ENCODE results near the gene ZNF689.
"Not testable (repeated sequence)": the region's sequence is repeated elsewhere in the genome, so short reads cannot be mapped to it uniquely, and the experiment has no call there.

Gene ZNF689

DNA sequence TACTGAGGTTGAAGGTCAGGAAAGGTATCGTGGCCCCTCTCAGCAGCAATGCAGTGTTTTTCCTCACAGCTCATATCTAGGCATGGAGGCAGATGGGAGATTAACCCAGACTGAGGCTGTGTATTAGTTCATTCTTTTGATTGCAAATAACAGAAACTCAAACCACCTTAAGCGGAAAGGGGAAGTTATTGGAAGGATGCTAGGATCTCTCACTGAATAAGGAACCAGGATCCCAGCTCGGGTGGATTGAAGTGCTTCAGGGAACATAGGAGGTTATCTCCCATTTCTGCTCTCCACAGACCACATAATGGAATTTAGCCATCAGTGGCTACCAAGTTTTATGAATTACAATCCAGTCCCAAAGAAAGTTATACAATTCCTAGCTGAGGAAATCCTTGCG, 8.2 kb downstream of the ZNF689 start:
- DNase-seq (ENCODE audit: low read depth in 2 of 3, low spot score in 2 of 3), result no peak

DNA sequence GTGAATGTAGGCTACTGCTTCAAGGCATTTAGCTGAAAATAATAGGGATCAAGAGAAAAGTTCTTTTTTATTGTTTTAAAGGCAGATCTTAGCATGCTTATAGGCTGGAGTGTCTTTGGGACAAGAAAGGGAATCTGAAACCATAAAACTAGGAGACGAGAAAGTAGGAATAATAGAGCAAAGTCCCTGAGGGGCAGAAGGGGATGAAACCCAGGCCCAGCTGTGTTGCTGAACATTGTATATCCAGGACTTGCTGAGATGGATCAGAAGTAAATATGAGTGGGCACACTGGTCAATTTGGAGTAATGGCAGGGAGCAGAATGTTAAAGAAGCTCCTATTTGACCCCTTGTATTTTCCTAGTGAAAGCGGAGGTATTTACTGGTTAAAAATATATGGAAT, 9.3 kb downstream of the ZNF689 start:
- no peak for DNase-seq (ENCODE audit: low read depth in 2 of 3, low spot score in 2 of 3)

DNA sequence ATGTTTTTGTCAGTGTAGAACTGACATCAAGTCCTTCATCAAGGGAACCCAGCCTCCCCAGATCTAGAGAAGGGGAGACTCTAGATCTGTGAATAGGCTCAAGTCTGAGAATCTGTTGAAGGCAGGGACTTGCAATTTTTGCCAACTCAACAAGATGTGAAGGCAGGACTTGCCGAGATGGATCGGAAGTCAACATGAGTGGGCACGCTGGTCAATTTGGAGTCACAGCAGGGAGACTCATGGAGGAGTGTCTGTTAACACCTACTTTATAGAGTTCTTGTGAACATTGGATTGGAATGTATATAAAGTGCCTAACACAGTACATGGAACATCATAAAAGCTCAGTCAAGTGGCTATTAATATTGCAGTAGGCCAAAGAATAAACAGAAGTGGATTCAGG, 10.0 kb downstream of the ZNF689 start:
- no peak for DNase-seq (ENCODE audit: low read depth in 2 of 3, low spot score in 2 of 3)

DNA sequence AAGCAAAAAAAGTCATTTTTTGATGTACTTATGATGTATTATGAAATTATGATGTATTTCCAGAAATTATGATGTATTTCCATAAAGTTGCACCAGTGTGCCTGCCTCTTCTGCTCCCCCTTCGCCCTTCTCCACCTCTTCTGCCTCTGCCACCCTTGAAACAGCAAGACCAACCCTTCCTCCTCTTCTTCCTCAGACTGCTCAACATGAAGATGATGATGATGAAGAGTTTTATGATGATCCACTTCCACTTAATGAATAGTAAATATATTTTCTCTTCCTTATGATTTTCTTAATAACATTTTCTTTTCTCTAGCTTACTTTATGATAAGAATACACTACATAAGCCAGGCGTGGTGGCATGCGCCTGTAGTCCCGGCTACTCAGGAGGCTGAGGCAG, 17.3 kb downstream of the ZNF689 start:
- DNase-seq (ENCODE audit: low read depth in 2 of 3, low spot score in 2 of 3), result no peak

DNA sequence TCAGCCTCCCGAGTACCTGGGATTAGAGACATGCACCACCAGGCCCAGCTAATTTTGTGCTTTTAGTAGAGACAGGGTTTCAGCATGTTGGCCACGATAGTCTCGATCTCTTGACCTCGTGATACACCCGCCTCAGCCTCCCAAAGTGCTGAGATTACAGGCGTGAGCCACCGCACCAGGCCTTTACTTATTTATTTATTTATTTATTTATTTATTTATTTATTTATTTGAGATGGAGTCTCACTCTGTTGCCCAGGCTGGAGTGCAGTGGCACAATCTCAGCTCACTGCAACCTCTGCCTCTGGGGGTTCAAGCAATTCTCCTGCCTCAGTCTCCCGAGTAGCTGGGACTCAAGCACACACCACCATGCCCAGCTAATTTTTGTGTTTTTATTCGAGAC, 19.3 kb downstream of the ZNF689 start:
- not testable (repeated sequence) for DNase-seq (ENCODE audit: low read depth in 2 of 3, low spot score in 2 of 3)

DNA sequence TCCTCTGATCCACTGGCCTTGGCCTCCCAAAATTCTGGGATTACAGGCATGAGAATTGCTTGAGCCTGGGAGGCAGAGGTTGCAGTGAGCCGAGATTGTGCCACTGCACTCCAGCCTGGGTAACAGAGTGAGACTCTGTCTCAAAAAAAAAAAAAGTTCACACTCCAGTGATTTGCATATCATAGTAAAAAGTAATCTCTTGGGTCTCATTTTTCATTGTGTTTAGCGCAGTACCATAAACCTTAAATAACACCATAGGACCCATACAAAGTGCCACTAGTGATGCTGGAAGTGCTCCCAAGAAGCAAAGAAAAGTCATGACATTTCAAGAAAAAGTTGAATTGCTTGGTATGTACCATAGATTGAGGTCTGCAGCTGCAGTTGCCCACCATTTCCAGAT, 20.6 kb downstream of the ZNF689 start:
- DNase-seq (ENCODE audit: low read depth in 2 of 3, low spot score in 2 of 3), result not testable (repeated sequence)

DNA sequence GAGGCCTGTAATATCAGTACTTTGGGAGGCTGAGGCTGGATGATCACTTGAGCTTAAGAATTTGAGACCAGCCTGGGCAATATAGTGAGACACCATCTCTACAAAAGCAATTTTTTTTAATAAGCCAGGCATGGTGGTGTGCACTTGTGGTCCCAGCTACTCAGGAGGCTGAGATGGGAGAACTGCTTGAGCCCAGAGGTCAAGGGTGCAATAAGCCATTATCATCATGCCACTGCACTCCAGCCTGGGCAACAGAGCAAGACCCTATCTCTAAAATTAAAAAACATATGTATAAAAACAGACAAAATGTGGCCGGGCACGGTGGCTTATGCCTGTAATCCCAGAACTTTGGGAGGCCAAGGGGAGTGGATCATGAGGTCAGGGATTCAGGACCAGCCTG, 21.5 kb downstream of the ZNF689 start:
- no peak for DNase-seq (ENCODE audit: low read depth in 2 of 3, low spot score in 2 of 3)

DNA sequence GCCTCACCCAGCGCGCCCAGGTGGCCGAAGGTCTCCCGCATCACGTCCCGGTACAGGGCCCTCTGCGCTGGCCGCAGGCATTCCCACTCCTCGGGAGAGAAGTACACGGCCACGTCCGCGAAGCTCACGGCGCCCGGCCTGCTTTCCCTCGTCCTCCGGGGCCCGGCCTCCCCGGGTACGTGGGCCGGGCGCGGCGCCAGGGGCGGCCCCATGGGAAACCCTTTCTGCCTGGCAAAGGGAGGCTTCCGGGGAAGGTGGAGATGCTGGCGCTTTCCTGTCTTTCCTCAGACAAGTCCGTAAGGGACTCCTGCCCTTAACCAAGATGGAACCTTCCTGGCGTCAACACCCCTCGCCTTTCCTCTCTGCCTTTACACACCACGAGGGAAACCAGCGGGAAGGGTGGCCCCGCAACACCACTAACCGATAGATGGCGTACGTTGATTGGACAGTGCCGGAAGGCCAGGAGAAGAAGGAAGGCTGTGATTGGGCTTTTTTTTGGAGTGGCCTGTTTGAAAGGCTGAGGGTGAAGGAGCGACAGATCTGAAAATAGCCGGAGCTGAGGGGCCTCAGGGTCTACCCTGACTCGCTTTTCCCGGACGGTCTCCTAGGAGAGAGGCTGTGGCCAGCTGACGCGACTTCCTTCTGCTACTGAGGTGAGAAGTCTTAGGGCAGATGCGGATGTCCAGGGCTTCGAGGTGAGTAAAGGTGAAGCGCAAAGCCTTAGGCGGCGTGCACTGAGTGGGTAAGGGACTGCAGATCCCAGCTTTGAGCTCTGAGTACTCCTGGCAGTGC, 24.6 kb downstream of the ZNF689 start, which contains the start of gene ZNF785:
TSS of gene ZNF785 (minus strand) at position 298 of the 792 bp plus-strand sequence. CDS start at position 212, 86 bp downstream.
- DNase-seq (ENCODE audit: low read depth in 2 of 3, low spot score in 2 of 3), result peak; percentile 78 to 84 (median 80)

DNA sequence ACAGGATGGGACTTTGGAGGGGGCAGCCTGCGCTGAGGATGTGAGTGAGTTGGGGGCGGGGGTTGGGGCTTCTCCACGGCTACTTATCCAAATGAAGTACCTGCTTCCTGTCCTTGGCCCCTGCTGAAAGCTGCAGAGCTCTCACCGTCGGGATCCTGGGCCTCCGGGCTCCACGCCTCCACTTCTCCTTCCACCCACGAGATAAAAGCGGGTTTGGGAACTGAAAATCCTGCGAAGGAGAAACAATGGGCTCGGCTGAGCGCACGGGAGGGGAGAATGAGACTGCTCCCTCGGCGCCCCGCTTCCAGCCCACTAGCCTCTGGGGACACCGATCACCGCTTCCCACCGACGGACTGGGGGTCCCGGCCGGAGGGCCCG, 25.2 kb downstream of the ZNF689 start:
- DNase-seq (ENCODE audit: low read depth in 2 of 3, low spot score in 2 of 3), result no peak

DNA sequence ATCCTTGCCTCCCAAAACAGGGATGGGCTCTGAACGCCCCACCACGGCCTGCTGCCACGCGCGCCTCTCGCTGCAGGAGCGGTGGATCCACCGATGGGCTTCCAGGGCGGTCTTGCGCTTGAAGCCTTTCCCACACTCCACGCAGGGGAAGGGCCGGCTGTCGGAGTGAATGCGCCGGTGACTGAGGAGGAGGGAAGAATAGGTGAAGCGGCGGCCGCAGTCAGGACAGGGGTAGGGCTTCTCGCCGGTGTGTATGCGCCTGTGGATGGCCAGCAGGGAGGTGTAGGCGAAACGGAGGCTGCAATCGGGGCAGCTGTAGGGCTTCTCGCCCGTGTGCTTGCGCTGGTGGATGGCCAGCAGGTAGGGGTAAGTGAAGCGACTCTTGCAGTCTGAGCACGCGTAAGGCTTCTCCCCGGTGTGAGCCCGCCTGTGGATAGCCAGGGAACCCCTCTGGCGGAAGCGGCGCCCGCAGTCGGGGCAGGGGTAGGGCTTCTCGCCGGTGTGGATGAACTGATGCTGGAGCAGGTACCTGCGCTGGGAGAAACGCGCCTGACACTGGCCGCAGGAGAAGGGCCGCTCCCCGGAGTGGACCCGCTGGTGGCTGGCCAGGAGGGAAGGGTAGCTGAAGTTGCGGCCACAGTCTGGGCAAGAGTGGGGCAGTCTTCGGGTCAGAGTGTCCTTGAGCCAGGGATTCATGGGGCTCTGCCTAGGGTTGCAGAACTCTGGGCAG, 27.4 kb downstream of the ZNF689 start:
- no peak for DNase-seq (ENCODE audit: low read depth in 2 of 3, low spot score in 2 of 3)

DNA sequence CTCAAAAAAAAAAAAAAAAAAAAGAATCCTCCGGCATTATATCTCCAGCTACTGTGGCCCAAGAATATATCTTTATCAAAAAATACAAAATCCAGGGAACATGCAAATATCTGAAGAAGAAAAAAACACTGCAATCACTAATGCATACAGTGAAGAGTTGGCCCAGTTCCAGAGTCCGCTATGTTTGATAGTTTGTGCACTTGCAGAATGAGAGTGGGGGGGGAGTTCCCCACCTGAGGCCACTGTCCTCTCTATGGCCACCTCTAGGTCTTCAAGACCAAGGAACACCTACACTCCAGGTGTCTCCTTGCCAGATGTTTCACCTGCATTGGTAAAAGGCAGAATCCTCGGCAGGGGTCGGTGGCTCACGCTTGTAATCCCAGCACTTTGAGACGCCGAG, 28.7 kb downstream of the ZNF689 start:
- DNase-seq (ENCODE audit: low read depth in 2 of 3, low spot score in 2 of 3), result no peak

DNA sequence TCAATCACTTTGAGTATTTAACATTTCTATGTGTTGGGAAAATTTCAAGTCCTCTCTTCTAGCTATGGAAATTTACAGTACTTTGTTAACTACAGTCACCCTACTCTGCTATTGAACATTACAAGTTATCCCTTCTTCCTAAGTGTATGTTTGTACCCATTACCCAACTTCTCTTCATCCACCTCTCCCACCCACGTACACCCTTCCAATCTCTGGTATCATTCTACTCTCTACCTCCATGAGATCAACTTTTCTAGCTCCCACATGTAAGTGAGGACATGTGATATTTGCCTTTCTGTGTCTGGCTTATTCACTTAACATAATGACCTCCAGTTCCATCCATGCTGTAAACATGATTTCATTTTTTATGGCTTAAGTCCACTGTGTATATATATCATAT, 35.5 kb downstream of the ZNF689 start:
- no peak for DNase-seq (ENCODE audit: low read depth in 2 of 3, low spot score in 2 of 3)

DNA sequence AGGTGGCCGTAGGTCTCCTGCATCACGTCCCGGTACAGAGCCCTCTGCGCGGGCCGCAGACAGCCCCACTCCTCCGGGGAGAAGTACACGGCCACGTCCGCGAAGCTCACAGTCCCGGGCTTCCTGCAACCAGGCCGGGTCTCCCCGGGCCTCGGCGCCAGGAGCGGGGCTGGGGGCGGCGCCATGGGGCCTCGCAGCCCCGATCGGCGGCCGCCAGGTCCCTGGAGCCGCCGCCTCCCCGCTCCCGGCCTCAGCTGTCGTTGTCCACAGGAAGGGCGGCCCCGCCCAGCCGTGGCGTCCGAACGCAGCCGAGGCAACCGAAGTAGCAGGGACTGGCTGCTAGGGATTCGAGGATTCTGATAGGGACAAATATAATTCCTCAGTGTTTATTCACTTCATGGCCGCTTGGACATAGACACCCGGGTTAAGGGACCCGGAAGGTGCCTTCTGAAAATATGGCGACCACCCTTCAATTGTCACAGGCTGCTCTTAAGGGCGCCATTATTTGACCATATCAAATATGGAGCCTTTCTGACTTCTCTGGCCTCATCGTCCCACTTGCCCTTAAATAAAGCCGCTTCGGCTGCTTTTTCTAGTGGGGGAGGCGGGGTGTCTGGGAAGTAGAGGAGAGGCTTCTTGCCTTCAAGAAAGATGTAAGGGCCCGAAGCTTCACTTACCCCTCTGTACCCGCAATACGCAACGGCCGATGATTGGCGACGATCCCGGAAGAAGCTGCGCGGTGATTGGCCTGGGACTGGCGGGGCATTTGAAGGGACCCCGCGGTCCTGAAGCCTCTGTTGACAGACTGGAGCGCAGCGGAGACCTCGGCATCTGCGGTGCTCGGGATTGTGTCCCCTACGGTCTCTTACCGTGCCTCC, 38.5 kb downstream of the ZNF689 start, which contains the start of gene ZNF688:
TSS of gene ZNF688 (minus strand) at position 270 of the 878 bp plus-strand sequence. CDS start at position 185, 85 bp downstream.
- peak; percentile 76 to 83 (median 83) for DNase-seq (ENCODE audit: low read depth in 2 of 3, low spot score in 2 of 3)

DNA sequence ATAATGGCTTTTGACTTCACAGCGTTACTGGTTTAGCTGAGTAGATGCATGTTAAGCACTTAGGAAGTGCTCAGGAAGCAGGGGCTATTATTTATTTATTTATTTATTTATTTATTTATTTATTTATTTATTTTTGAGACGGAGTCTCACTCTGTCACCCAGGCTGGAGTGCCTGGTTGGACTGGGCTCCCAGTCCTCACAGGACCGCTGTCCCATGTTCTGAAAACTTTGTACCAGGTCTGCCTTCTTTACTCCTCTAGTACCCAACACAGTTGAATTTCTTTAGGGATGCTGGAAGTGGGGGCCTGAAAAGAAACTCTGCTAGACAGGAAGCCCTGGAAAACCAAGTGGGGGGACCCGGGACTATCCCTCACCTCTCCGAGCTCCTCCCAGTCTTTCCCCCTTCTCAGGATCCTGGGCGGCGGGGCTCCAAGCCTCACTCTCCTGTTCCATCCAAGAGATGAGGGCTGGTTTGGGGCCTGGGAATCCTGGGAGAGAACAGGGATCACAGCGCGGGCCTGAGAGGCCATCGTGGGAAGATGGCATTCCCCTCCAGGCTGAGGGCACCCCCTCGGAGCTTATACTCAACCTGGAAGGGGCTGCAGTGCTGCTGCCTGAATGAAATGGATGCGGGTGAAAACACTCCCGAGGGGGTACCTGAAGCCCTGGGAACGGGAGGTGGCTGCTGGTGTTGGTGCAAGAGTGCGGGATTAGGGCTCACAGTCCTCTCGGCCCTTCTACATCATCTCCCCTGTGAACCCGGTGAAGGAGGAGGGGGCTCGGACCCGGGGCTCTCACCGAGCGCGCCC, 39.3 kb downstream of the ZNF689 start:
- no peak for DNase-seq (ENCODE audit: low read depth in 2 of 3, low spot score in 2 of 3)

DNA sequence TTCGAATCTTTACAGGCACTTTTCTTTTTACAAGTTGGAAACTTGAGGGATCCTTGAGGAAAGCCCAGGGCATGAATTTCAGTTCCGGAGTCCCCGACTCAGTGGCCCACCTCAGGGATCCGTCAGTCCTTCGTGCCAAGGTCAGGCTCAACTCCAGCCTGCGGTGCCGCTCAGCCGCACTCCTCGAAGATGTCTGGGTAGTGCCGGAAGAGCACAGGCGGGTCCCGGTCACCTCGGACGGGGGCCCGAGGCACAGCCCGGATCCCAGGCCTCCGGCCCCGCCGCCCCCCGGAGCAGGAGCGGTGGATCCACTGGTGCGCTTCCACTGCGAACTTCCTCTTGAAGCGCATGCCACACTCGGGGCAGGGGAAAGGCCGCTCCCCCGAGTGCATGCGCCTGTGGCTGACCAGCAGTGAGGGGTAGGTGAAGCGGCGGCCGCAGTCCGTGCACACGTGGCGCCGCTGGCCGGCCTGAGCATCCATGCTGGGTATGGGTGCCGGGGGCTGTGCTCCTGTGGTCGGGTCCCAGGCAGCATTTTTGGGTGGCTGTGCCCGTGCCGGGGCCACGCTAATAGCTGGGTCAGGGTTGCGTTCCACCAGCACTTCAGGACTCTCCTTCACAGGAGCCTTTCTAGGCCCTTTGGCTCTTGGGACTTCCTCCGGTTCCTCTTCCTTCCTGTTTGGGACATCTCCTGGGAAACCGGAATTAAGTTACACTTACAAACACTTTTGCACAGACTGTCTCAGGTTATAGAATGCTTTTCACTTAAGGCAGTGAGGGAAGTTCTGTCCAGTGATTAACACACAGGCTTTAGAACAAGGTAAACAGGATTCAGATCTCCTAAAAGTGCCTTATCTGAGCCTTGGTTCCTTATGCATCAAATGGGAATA, 40.2 kb downstream of the ZNF689 start:
- no peak for DNase-seq (ENCODE audit: low read depth in 2 of 3, low spot score in 2 of 3)

DNA sequence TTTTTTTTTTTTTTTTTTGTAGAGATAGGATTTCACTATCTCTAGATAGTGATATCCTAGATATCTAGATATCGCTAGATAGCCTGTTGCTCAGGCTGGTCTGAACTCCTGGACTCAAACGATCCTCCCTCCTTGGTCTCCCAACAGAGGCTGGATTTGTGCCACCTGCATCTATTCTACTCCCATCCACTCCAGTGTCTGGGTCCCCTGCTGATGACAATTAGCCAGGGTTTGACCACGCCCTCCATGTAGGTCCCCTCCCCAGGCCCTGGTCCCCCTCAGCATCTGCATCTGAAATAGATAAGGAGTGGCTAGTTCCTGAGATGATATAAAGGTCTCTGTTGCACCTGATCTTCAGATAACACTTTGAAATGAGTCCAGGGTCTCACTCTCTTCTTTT, 40.9 kb downstream of the ZNF689 start:
- DNase-seq (ENCODE audit: low read depth in 2 of 3, low spot score in 2 of 3), result no peak

DNA sequence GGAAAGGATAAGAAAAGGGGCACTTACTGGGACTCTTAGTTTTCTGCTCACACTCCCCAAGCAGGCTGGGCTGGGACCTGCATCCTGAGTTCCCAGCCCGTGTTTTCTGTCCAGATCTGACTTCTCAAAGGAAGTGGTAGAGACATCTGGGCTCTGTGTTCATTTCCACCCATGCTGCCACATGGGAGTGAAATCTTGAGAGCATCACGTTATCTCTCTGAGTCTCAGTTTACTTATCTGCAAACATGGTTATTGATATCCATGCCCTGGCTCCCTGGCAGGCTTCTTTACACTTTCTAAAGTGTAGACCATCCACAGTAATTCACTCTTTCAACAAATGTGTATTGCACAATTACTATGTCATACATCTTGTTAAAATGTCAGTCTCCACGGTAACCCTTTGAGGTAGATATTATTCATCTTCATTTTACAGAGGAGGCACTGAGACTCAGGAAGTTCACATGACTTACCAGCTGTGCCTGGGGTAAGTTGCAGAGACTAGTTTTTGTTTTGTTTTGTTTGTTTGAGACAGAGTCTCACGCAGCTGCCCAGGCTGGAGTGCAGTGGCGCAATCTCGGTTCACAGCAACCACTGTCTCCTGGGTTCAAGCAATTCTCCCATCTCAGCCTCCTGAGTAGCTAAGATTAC, 42.1 kb downstream of the ZNF689 start:
- no peak for DNase-seq (ENCODE audit: low read depth in 2 of 3, low spot score in 2 of 3)

DNA sequence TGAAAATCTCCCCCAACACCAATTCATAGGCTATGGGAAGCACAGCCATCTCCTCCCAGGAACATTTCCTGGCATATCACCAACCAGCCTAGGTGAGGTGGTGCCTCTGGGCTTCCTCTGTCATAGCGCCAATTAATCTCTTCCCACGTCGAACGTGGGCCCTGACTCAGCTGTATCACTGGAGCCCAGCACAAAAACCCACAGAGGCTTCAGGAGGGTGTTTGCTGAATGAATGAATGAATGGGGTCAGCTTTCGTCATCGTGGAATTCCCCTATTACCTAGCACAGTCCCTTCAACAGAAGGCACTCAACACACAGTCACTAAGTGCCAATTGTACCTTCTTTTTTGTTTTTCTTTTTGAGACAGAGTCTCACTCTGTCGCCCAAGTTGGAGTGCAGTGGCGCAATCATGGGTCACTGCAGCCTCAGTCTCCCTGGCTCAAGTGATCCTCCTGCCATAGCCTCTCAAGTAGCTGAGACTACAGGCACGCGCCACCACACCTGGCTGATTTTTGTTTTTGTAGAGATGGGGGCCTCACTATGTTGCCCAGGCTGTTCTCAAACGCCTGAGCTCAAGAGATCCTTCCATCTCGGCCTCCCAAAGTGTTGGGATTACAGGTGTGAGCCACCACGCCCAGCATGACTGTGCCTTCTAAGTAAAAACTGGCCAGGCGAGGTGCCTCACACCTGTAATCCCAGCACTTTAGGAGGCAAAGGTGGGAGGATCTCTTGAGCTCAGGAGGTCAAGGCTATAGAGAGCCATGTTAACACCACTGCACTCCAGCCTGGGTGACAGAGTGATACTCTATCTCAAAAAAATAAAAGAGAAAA, 42.8 kb downstream of the ZNF689 start:
- DNase-seq (ENCODE audit: low read depth in 2 of 3, low spot score in 2 of 3), result no peak
